Measurements from ENCODE around the gene SNAI1.

DNA sequence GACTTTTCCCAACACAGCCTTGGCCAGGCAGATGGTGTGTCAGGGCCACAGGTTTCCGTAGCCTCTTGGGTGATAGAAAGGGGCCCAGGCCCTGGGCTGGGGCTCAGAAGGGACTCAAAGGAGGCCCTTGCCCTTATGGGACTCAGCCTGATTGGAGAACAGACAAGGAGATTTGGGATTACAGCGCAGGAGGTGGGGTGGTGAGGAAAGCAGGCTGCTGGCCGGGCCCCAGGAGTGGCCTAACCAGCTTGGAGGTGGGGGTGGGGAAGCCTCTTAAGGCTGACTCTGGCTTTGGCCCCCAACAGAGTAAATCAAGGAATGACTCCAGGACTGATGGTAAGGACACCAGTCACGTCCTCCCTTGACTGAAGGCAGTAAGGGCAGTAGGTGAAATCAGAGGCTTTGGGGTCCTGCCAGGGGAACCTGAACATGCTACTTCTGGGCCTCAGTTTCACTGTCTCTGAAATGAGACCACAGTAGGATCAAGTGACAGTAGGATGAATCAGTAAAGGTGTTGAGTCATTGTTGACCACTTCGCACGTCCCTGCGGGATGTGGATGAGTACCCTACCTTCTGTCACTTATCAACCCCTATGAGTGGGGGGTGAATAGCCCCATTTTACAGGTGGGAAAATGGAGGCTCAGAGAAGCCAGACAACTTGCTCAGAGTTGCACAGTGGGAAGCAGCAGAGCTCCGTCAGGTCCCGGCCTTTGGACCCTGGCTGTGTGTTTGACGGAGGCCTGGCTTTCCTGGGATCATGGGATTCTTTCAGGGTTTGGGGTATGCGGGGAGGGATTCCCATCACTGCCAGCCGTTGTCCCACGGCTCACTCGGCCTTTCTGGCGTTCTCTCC is 4.5 kb downstream of the SNAI1 start:
- TF ChIP-seq POLR2A (IDR thresholded peaks at IDR 0.05; ENCODE audit: low read depth, low read length) (no peak), POLR2AphosphoS5 (IDR thresholded peaks at IDR 0.05; ENCODE audit: low read depth, low read length) (no peak)

All from GM12892 (cell line).